HUES64 (cell line): ENCODE results near the gene PIAS1.

ENCODE experiments used
- H3K27ac ChIP-seq: 2 replicates; pipeline ENCODE4 v1.7.0; 2013; ENCODE audit warnings: low read depth, low read length, inconsistent platforms
- H3K27me3 ChIP-seq: 2 replicates; pipeline ENCODE4 v1.6.1; 2013; ENCODE audit warnings: mild to moderate bottlenecking, low read length; ENCODE audit not compliant: insufficient read depth
- H3K36me3 ChIP-seq: 2 replicates; pipeline ENCODE4 v1.6.1; 2013; ENCODE audit warnings: mild to moderate bottlenecking, low read length; ENCODE audit not compliant: insufficient read depth
- H3K4me1 ChIP-seq: 2 replicates; pipeline ENCODE4 v1.6.1; 2013; ENCODE audit warnings: mild to moderate bottlenecking, low read length, moderate library complexity; ENCODE audit not compliant: insufficient read depth
- H3K4me3 ChIP-seq: 2 replicates; pipeline ENCODE4 v1.5.1; 2013; ENCODE audit warnings: mild to moderate bottlenecking, low read length, moderate library complexity
- H3K9ac ChIP-seq: 2 replicates; pipeline ENCODE4 v1.6.1; 2013; ENCODE audit warnings: mild to moderate bottlenecking, low read depth, low read length
- H3K9me3 ChIP-seq: 2 replicates; pipeline ENCODE4 v1.6.1; 2013; ENCODE audit warnings: low read depth, low read length; ENCODE audit not compliant: insufficient read depth
- WGBS: fragments of 150-250, 120-280 bp; methylation state at CpG from one replicate; pipeline ENCODE4 v1.1.7; 2013; ENCODE audit warnings: missing lambda C conversion rate; 5-methylcytosine and 5-hydroxymethylcytosine counted together

PIAS1 gene

GRCh38 chr15:68097029-68097428 lies 42.9 kb downstream of the PIAS1 start:
- H3K27me3 ChIP-seq = no peaks in the 10 kb centered on the region
- no peak overlapping the region for H3K9ac ChIP-seq
- H3K36me3 ChIP-seq = no peaks in the 10 kb centered on the region; the same call in 1 of the 2 replicates
- H3K9me3 ChIP-seq = peaks cover 14% of the 10 kb centered on the region; the same call in 1 of the 2 replicates
- H3K4me3 ChIP-seq = no peak overlapping the region
- H3K27ac ChIP-seq = no peak overlapping the region
- H3K4me1 ChIP-seq = no peaks in the 10 kb centered on the region

GRCh38 chr15:68098465-68098864 lies 44.4 kb downstream of the PIAS1 start:
- H3K36me3 ChIP-seq = peaks cover 8% of the 10 kb centered on the region; the same call in 1 of the 2 replicates
- H3K4me3 ChIP-seq = no peak overlapping the region
- H3K27me3 ChIP-seq = no peaks in the 10 kb centered on the region
- no peak overlapping the region for H3K27ac ChIP-seq
- no peaks in the 10 kb centered on the region for H3K4me1 ChIP-seq
- no peak overlapping the region for H3K9ac ChIP-seq
- peaks cover 22% of the 10 kb centered on the region; the same call in 1 of the 2 replicates for H3K9me3 ChIP-seq
- WGBS = 86% methylated on average over 1 of the region's 1 CpG

GRCh38 chr15:68100194-68100593 lies 46.1 kb downstream of the PIAS1 start:
- Histone ChIP-seq H3K9ac (no peak overlapping the region), H3K27ac (no peak overlapping the region), H3K9me3 (peaks cover 29% of the 10 kb centered on the region; the same call in 1 of the 2 replicates), H3K4me1 (no peaks in the 10 kb centered on the region), H3K36me3 (peaks cover 14% of the 10 kb centered on the region; the same call in 1 of the 2 replicates), H3K27me3 (no peaks in the 10 kb centered on the region), H3K4me3 (no peak overlapping the region)
- no CpG with 5 or more reads among the region's 2 CpGs for WGBS

GRCh38 chr15:68103603-68104002 lies 49.5 kb downstream of the PIAS1 start:
- Histone ChIP-seq H3K36me3 (peaks cover 14% of the 10 kb centered on the region; the same call in 1 of the 2 replicates), H3K9ac (no peak overlapping the region), H3K27me3 (no peaks in the 10 kb centered on the region), H3K4me1 (peaks cover 14% of the 10 kb centered on the region), H3K9me3 (peaks cover 16% of the 10 kb centered on the region; the same call in 1 of the 2 replicates), H3K4me3 (no peak overlapping the region), H3K27ac (no peak overlapping the region)
- 95% methylated on average over 6 of the region's 6 CpGs for WGBS

GRCh38 chr15:68106656-68107055 lies 52.5 kb downstream of the PIAS1 start:
- 83% methylated on average over 4 of the region's 4 CpGs for WGBS
- Histone ChIP-seq H3K4me1 (peaks cover 14% of the 10 kb centered on the region), H3K27ac (peak overlapping the region; percentile 12; the same call in 1 of the 2 replicates), H3K27me3 (no peaks in the 10 kb centered on the region), H3K4me3 (no peak overlapping the region), H3K9me3 (peaks cover 16% of the 10 kb centered on the region; the same call in 1 of the 2 replicates), H3K36me3 (peaks cover 14% of the 10 kb centered on the region; the same call in 1 of the 2 replicates), H3K9ac (no peak overlapping the region)

GRCh38 chr15:68107142-68107541 lies 53.0 kb downstream of the PIAS1 start:
- Histone ChIP-seq H3K27ac (peak overlapping the region; percentile 12; the same call in 1 of the 2 replicates), H3K4me3 (no peak overlapping the region), H3K36me3 (peaks cover 14% of the 10 kb centered on the region; the same call in 1 of the 2 replicates), H3K9ac (no peak overlapping the region), H3K4me1 (peaks cover 14% of the 10 kb centered on the region), H3K27me3 (no peaks in the 10 kb centered on the region), H3K9me3 (peaks cover 16% of the 10 kb centered on the region; the same call in 1 of the 2 replicates)

GRCh38 chr15:68112706-68113105 lies 58.6 kb downstream of the PIAS1 start:
- Histone ChIP-seq H3K27ac (no peak overlapping the region), H3K4me3 (no peak overlapping the region), H3K36me3 (no peaks in the 10 kb centered on the region), H3K27me3 (no peaks in the 10 kb centered on the region), H3K9me3 (no peaks in the 10 kb centered on the region), H3K9ac (no peak overlapping the region), H3K4me1 (no peaks in the 10 kb centered on the region)
- WGBS = 100% methylated on average over 1 of the region's 3 CpGs

- H3K9me3 ChIP-seq = no peaks in the 10 kb centered on the region
- H3K4me3 ChIP-seq = no peak overlapping the region
- no peak overlapping the region for H3K27ac ChIP-seq
- no peaks in the 10 kb centered on the region for H3K36me3 ChIP-seq
- H3K27me3 ChIP-seq = no peaks in the 10 kb centered on the region
- no peak overlapping the region for H3K9ac ChIP-seq
- no peaks in the 10 kb centered on the region for H3K4me1 ChIP-seq
Measured at GRCh38 chr15:68113273-68113672, 59.2 kb downstream of the PIAS1 start.

- Histone ChIP-seq H3K27me3 (no peaks in the 10 kb centered on the region), H3K4me3 (no peak overlapping the region), H3K27ac (no peak overlapping the region), H3K9ac (no peak overlapping the region), H3K4me1 (no peaks in the 10 kb centered on the region), H3K9me3 (no peaks in the 10 kb centered on the region), H3K36me3 (no peaks in the 10 kb centered on the region)
- WGBS = no CpG with 5 or more reads among the region's 1 CpG
Measured at GRCh38 chr15:68113751-68114150, 59.6 kb downstream of the PIAS1 start.

- Histone ChIP-seq H3K4me3 (no peak overlapping the region), H3K9me3 (no peaks in the 10 kb centered on the region), H3K27ac (no peak overlapping the region), H3K9ac (no peak overlapping the region), H3K36me3 (no peaks in the 10 kb centered on the region), H3K4me1 (no peaks in the 10 kb centered on the region), H3K27me3 (no peaks in the 10 kb centered on the region)
- WGBS = no CpG with 5 or more reads among the region's 1 CpG
Measured at GRCh38 chr15:68114356-68114755, 60.2 kb downstream of the PIAS1 start.

GRCh38 chr15:68114840-68115239 lies 60.7 kb downstream of the PIAS1 start:
- Histone ChIP-seq H3K4me3 (no peak overlapping the region), H3K27ac (no peak overlapping the region), H3K4me1 (no peaks in the 10 kb centered on the region), H3K27me3 (no peaks in the 10 kb centered on the region), H3K36me3 (no peaks in the 10 kb centered on the region), H3K9me3 (no peaks in the 10 kb centered on the region), H3K9ac (no peak overlapping the region)
- 89% methylated on average over 1 of the region's 2 CpGs for WGBS

- Histone ChIP-seq H3K27me3 (no peaks in the 10 kb centered on the region), H3K4me1 (no peaks in the 10 kb centered on the region), H3K9me3 (no peaks in the 10 kb centered on the region), H3K27ac (no peak overlapping the region), H3K9ac (no peak overlapping the region), H3K36me3 (no peaks in the 10 kb centered on the region), H3K4me3 (no peak overlapping the region)
- WGBS = 100% methylated on average over 1 of the region's 2 CpGs
Measured at GRCh38 chr15:68124700-68125099, 70.6 kb downstream of the PIAS1 start.
